Glutamatergic neuron (in vitro differentiated cells): ENCODE data around the gene WASL. TPM values are rescaled to one million over a fixed set of nuclear protein-coding genes. Genes with fewer than 3 reads are reported as not detected.
"Not testable (repeated sequence)": the region's sequence is repeated elsewhere in the genome, so short reads cannot be mapped to it uniquely, and the experiment has no call there.

Experiments used
- DNase-seq: peaks from one replicate; pipeline ENCODE4 v3.0.0; 2022
- H3K27ac Mint-ChIP-seq: one replicate; pipeline ENCODE4 v1.8.0; 2020; ENCODE audit warnings: mild to moderate bottlenecking, mixed read lengths, inconsistent platforms; ENCODE audit not compliant: unreplicated experiment
- H3K27me3 Mint-ChIP-seq: one replicate; pipeline ENCODE4 v1.8.0; 2020; ENCODE audit warnings: mild to moderate bottlenecking, moderate library complexity, mixed read lengths, inconsistent platforms; ENCODE audit not compliant: unreplicated experiment
- H3K36me3 Mint-ChIP-seq: one replicate; pipeline ENCODE4 v1.8.0; 2020; ENCODE audit warnings: mild to moderate bottlenecking, mixed read lengths, inconsistent platforms; ENCODE audit not compliant: unreplicated experiment
- H3K4me1 Mint-ChIP-seq: one replicate; pipeline ENCODE4 v1.8.0; 2020; ENCODE audit warnings: mild to moderate bottlenecking, low read depth, mixed read lengths, inconsistent platforms; ENCODE audit not compliant: unreplicated experiment
- H3K4me3 Mint-ChIP-seq: one replicate; pipeline ENCODE4 v1.8.0; 2020; ENCODE audit warnings: mild to moderate bottlenecking, mixed read lengths, inconsistent platforms; ENCODE audit not compliant: unreplicated experiment
- H3K9me3 Mint-ChIP-seq: one replicate; pipeline ENCODE4 v1.8.0; 2020; ENCODE audit warnings: mild to moderate bottlenecking, moderate library complexity, mixed read lengths, inconsistent platforms; ENCODE audit not compliant: unreplicated experiment
- total RNA-seq: library from RNA; stranded (reverse); fragmentation: NEBNext Ultra II Directional; extraction: Animal tissue kit (Norgen Biotek cat#: 25700); gene quantifications from one replicate; pipeline ENCODE4 v1.2.1, GENCODE V29; 2021; ENCODE audit not compliant: unreplicated experiment
- TF ChIP-seq, protein P1 (sequence below): fragments of 200-600 bp; sonication (generic); IDR thresholded peaks from one replicate; pipeline ENCODE4 v1.5.0; 2021; ENCODE audit not compliant: partially characterized antibody, unreplicated experiment

Gene WASL
- total RNA-seq, 1 donor from 2014 or later: 33.0 TPM

DNA sequence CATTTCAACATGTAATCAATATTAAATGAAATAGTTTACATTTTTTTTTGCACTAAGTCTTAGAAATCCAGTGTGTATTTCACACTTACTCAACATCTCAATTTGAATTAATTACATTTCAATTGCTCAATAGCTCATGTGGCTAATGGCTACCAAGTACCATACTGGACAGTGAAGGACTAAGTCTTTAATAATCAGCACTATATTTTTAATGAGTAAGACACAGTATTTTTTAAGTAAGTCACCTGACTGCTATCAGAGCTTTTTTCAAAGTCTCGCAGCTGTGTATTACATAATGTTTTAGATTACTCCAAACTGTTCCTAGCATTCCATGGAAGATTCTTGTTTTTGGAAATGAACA lies 19.6 kb downstream of the WASL start:
- H3K4me1 Mint-ChIP-seq: peaks cover 28% of the 10 kb centered on the region
- H3K4me3 Mint-ChIP-seq: no peak overlapping the region
- TF ChIP-seq, protein P1, sequence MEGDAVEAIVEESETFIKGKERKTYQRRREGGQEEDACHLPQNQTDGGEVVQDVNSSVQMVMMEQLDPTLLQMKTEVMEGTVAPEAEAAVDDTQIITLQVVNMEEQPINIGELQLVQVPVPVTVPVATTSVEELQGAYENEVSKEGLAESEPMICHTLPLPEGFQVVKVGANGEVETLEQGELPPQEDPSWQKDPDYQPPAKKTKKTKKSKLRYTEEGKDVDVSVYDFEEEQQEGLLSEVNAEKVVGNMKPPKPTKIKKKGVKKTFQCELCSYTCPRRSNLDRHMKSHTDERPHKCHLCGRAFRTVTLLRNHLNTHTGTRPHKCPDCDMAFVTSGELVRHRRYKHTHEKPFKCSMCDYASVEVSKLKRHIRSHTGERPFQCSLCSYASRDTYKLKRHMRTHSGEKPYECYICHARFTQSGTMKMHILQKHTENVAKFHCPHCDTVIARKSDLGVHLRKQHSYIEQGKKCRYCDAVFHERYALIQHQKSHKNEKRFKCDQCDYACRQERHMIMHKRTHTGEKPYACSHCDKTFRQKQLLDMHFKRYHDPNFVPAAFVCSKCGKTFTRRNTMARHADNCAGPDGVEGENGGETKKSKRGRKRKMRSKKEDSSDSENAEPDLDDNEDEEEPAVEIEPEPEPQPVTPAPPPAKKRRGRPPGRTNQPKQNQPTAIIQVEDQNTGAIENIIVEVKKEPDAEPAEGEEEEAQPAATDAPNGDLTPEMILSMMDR: no peak

DNA sequence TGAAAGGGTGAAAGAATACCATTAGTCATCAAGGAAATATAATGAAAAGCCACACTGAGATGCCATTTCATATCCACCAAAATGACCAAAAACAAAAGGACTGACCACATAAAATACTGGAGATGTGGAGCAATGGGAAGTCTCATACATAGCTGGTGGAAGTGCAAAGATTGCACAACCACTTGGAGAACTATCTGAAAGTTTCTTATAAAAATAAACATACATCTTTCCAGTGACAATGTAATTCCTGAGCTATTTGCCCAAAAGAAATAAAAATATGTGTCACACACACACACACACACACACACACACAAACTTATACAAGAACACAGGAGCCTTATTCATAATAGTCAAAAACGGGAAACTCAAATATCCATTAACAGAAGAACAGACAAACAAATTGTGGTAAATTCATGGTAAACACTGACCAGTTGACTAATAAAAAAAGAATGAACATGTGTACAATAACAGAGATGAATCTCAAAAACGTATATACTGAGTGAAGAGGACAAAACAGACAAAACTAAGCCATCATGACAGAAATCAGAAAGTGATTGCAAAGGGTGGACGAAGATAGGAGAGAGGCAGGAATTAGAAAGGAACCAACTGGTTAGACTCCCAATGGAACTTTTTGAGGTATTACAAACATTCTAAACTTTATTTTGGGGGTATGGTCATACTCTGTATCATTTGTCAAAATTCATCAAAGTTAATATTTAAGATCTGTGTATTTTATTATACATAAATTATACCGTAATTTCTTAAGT lies 21.5 kb downstream of the WASL start:
- no peak for DNase-seq
- TF ChIP-seq, protein P1: no peak
- peak overlapping the region; percentile 15 for H3K27ac Mint-ChIP-seq
- H3K4me3 Mint-ChIP-seq: no peak overlapping the region
- H3K9me3 Mint-ChIP-seq: peaks cover 1% of the 10 kb centered on the region
- no peaks in the 10 kb centered on the region for H3K36me3 Mint-ChIP-seq
- peaks cover 30% of the 10 kb centered on the region for H3K4me1 Mint-ChIP-seq
- H3K27me3 Mint-ChIP-seq: no peaks in the 10 kb centered on the region

More for the DNA sequence above, 19.6 kb downstream of the WASL start:
- H3K27ac Mint-ChIP-seq: no peak overlapping the region
- no peaks in the 10 kb centered on the region for H3K27me3 Mint-ChIP-seq
- no peaks in the 10 kb centered on the region for H3K36me3 Mint-ChIP-seq
- no peak for DNase-seq
- peaks cover 1% of the 10 kb centered on the region for H3K9me3 Mint-ChIP-seq

DNA sequence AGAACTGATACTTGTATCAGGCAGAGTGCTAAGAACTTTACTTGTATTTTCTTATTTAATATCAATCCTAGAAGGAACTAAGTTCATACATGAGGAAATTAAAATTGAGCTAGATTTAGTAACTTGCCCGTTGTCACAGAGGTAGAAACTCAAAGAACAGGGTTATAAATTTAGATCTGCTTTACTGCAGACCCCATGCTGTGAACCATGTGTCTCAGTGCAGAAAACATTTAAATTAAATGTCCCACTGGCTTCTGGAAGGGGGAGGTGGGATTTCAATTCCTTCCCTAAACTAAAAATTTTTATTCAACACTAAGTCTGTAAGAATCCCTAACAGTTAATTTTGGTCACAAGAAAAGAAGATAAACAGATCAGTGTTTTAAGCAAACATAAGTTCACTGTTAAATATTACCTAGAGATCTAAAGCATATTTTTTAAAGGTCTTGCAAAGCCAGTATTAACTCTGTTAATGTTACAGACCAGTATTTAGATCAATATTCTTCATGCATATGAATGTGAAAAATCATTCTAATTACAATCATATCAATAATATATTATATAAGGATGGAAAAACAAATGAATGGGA lies 23.1 kb downstream of the WASL start:
- no peak overlapping the region for H3K27ac Mint-ChIP-seq
- H3K36me3 Mint-ChIP-seq: no peaks in the 10 kb centered on the region
- no peak for DNase-seq
- H3K9me3 Mint-ChIP-seq: no peaks in the 10 kb centered on the region
- H3K4me3 Mint-ChIP-seq: no peak overlapping the region
- H3K27me3 Mint-ChIP-seq: no peaks in the 10 kb centered on the region
- H3K4me1 Mint-ChIP-seq: peaks cover 19% of the 10 kb centered on the region
- TF ChIP-seq, protein P1: no peak

DNA sequence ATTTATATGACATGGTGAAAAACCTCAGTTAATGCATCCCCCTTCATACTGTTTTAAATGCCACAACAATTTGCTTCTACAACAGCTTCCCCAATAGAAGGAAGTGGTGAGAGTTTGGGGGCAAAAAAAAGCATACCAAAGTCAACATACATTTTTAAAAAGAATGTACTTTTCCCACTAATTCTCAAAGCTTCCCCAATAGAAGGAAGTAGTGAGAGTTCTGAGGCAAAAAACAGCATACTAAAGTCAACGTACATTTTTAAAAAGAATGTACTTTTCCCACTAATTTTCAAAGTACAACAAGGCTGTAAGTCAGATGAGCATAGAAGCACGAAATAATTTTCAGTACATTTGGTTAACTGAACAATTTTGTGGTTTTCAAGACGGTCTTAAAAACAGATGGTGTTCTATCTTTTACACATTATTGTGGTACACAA lies 24.0 kb downstream of the WASL start:
- Mint-ChIP-seq H3K36me3 (no peaks in the 10 kb centered on the region), H3K4me1 (peaks cover 21% of the 10 kb centered on the region), H3K27ac (no peak overlapping the region), H3K4me3 (no peak overlapping the region), H3K9me3 (no peaks in the 10 kb centered on the region), H3K27me3 (no peaks in the 10 kb centered on the region)
- no peak for DNase-seq
- TF ChIP-seq, protein P1: no peak

DNA sequence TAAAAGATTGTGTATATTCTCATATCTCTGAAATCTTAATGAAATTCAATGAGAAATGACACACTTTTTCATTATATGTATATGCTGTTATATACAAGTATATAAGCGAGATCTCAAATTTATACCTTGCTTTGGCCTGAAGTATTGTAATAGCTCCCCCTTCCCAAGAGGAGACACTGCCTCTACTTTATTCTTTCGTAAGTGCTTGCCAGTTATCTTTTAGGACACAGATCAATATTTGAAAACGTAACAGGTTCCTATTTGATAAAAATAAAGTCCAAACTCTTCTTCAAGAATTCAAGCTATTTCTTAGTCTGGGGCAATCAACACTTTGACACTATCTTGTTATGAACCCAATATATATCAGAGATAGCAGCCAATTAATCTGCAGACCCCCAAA lies 24.9 kb downstream of the WASL start:
- H3K27me3 Mint-ChIP-seq: no peaks in the 10 kb centered on the region
- H3K36me3 Mint-ChIP-seq: no peaks in the 10 kb centered on the region
- TF ChIP-seq, protein P1: no peak
- no peak overlapping the region for H3K4me3 Mint-ChIP-seq
- DNase-seq: no peak
- H3K27ac Mint-ChIP-seq: no peak overlapping the region
- peaks cover 30% of the 10 kb centered on the region for H3K4me1 Mint-ChIP-seq
- H3K9me3 Mint-ChIP-seq: peaks cover 2% of the 10 kb centered on the region

DNA sequence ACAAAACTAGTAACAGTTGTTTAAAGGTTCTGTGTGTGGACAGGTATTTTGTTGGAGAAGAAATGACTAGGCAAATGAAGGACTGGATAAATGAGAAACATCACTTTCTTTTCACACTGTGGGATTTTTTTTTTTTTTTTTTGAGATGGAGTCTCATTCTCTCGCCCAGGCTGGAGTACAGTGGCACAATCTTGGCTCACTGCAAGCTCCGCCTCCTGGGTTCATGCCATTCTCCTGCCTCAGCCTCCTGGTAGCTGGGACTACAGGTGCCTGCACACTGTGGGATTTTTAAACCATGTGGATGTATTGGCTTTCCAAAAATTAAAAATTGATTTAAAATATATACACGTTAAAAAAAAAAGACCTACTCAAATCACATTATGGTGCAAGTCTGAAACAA lies 28.3 kb downstream of the WASL start:
- DNase-seq, H3K27me3 Mint-ChIP-seq, H3K36me3 Mint-ChIP-seq, H3K9me3 Mint-ChIP-seq, H3K27ac Mint-ChIP-seq, H3K4me3 Mint-ChIP-seq: not testable (repeated sequence)
- H3K4me1 Mint-ChIP-seq: peaks cover 27% of the 10 kb centered on the region
